GM08714 (cell line): ENCODE data around the gene ASB6.

ENCODE experiments used
- H3K4me3 ChIP-seq: fragments of 200-500 bp; sonication (Bioruptor generic); 2 replicates; pipeline ENCODE4 v1.5.1; 2014; ENCODE audit warnings: mild to moderate bottlenecking, low read length, inconsistent platforms
- ZNF274 ChIP-seq: IDR thresholded peaks from 2 replicates; pipeline ENCODE4 v1.6.1; 2012; ENCODE audit warnings: mild to moderate bottlenecking, low read depth, low read length

The ASB6 gene, protein sequence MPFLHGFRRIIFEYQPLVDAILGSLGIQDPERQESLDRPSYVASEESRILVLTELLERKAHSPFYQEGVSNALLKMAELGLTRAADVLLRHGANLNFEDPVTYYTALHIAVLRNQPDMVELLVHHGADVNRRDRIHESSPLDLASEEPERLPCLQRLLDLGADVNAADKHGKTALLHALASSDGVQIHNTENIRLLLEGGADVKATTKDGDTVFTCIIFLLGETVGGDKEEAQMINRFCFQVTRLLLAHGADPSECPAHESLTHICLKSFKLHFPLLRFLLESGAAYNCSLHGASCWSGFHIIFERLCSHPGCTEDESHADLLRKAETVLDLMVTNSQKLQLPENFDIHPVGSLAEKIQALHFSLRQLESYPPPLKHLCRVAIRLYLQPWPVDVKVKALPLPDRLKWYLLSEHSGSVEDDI

DNA sequence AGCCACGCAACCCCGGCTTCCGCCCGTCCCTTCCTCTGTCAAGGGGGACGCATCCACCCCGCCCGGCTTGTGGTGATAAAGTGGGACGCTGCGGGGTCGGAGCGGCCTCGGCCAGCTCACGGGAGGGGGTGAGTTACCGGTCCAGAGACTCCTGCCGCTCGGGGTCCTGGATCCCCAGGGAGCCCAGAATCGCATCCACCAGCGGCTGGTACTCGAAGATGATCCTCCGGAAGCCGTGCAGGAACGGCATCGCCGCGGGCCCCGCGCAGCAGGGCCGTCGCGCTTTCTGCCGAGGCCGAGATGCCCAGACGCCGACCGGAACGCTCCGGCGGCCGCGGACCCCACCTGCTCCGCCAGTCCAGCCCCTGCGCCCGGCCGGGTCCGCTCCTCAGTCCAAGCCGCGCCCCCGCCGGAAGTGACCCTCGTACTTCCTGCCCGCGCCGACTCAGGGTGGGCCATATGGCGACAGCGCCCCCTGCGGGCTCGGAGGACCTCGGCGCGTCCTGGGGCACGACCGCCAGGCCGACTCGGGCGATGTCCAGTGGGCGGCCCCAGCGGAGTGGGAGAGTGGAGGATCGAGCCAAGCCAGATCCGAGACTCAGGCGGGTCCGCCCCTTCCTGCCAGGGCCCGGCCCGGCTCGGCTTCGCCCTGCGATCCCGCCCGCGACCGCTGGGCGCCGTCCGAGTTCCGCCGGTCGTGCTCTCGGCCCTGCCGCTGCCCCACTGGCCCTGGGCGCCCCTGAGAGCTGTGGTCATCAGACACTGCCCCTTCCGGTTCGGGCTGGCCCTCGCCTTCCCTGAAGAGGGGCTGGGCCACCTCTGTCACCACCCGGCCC is at the start of gene ASB6:
Gene ASB6 (minus strand): TSS at position 402 of the 836 bp plus-strand sequence. CDS start 152 bp downstream, at position 250.
- no peak for TF ChIP-seq ZNF274

DNA sequence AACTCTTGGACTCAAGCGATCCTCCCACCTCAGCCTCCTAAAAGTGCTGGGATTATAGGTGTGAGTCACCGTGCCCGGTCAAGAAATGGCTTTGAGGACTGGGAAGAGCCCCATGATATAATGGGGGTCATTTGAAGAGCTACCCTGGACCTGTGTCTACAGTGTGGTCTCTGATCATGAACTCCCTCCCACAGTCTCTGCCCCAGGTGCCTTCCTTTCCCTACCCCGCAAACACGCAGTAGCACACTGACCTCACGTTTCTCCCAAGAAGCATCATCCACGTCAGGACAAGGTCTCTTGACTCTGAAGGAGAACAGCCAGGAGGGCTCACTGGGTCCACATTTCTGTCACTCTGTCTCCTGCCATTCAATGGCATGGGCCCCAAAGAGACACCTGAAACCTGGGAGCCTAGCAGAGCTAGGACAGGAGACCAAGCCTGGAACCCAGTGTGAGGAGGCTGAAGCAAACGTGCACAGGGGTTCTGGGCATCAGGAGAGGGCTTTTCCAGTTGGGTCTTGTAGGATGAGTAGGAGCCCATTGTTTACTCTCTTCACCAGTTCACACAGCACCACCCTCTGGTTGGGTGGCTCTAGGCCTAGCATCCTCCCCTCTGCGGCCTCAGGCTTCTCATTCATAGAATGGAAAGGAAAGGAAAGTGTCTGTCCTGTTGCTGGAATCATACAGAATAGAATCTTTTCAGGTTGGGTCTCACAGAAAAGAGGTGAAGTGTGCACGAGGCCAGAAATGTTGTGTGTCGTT is 46.5 kb upstream of the ASB6 start:
- H3K4me3 ChIP-seq = no peak overlapping the region

More for the DNA sequence above, at the start of gene ASB6:
- H3K4me3 ChIP-seq = peak within 1 kb of the TSS; percentile 92

DNA sequence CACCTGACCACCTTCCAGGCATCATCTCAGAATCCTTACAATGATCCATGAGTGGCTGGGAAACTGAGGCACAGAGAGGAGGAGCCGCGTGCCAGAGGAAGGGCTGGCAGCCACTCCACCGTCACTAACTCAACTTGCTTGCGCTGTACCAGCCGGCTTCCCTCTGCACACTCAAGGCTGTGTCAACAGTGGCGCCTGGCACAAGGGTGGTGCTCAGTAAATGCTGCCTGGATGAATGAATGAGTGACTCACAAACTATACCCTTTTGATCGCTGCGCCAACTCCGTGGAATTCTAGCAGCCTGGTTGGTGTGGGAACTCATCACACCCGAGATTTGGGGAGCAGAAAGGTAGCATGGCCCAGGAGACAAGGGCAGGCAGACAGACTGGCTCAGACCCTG is 45.4 kb upstream of the ASB6 start:
- H3K4me3 ChIP-seq = no peak overlapping the region
- TF ChIP-seq ZNF274 = no peak

More for the DNA sequence above, 46.5 kb upstream of the ASB6 start:
- TF ChIP-seq ZNF274 = no peak

DNA sequence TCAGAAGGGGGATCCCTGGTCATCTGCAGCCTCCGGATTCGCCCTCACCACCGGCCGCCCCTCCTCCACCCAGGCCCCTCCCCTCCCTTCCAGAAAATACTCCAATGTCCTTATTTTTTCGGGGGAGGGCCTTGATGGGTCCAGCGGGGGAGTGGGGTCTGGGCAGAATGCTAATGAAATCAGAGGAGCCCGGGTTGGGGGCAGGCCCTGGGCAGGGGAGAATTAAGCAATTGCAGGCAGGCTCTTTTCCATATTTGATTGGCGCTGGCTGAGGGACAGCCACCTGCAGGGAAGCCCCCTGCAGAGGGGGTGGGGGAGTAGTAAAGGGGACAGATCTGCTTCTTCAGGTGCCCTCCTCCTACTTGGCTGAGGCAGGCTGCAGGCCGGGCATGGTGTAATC is 44.8 kb upstream of the ASB6 start:
- no peak for TF ChIP-seq ZNF274
- H3K4me3 ChIP-seq = no peak overlapping the region

DNA sequence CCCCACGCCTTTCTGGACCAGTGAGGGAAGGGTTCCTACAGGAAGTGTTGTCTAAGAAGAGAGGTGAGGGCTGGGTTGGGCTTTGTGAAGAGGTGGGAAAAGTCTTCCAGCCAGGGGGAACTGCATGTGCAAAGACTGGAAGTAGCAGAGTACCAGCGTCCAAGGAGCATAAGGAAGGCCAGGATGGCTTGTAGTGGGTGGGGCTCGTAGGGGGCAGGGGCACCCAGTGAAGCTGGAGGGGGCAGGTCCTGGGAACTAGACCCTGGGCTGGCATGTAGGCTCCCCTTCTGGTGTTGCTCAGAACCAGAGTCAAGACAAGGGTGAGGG is 43.9 kb upstream of the ASB6 start:
- H3K4me3 ChIP-seq = no peak overlapping the region
- TF ChIP-seq ZNF274 = no peak

DNA sequence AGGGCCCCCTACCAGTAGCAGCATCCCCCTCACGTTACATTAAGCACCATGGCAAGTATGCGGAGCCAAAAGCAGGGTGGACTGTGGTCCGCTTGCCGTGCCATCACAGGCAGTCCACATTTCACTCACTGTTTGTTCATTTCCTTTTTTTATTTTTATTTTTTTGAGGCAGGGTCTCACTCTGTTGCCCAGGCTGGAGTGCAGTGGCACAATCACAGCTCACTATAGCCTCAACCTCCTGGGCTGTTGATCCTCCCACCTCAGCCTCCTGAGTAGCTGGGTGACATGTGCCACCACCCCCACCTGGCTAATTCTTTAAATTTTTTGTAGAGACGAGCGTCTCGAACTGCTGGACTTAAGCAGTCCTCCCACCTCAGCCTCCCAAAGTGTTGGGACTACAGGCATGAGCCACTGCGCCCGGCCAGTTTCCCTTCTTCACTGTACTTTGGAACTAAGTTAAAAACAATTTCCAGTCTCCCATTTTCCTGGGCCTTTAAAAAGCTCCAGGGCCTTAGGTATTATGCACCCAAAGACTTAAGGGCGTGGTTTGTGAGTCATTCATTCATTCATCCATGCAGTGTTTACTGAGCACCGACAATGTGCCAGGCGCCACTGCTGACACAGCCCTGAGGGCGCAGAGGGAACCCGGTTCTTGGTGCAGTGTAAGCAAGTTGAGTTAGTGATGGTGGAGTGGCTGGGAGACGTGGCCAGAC is 43.4 kb upstream of the ASB6 start:
- no peak overlapping the region for H3K4me3 ChIP-seq
- no peak for TF ChIP-seq ZNF274

DNA sequence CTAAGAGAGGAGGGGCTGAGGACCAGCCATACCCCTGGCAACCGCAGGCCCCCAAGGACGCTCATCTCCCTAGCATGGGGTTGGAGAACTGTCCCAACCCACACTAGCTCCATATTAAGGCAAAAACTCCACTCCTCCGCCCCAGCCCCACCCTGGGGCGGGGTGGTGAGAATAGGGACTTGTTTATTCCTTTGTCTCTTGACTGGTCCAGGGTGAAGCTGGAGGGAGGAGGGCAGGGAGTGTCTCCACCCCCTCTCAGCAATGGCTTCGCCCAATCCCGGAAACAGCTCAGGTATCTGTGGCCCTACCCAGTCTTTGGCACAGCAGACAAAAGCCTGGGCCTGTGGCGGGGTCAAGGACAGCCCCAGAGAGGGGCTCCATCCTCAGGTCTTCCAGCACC is 40.4 kb upstream of the ASB6 start:
- no peak overlapping the region for H3K4me3 ChIP-seq
- TF ChIP-seq ZNF274 = no peak

DNA sequence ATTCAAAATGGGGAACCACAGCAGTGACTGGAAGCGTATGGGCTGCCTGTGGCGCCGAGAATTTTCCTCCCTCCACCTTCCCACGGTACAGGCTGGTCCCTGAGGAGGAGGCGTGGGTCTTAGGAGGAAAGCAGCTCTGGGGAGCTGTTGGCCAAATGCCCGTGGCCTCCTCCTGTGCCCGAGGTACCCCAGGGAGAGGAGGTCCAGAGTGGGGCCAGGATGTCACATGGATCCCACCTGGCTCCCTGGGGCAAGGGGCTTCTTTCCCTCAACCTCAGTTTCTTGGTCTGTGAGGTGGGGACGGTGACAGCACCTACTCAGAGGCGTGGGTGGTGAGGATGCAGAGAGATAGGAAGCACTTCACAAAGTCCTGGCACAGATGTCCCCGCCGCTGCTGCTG is 40.0 kb upstream of the ASB6 start:
- H3K4me3 ChIP-seq = no peak overlapping the region
- no peak for TF ChIP-seq ZNF274

DNA sequence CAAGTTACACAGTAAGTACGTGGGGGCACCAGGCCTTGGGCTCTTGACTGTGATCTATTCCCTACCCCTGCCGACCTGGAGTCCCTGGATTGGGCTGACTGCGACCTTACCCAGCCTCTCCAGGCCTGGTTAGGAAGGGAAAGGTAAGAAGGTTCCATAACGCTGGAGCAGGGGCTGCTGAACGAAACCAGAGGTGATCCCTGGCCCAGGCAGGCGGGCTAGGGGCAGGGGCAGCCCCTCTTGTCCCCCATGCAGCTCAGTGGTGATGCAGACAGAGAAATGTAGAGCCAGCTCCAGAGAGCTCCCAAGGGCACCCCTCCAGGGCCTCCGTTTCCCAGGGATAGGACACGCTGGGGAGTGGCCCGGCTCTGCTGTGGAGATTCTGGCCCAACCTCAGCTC is 37.6 kb upstream of the ASB6 start:
- TF ChIP-seq ZNF274 = no peak

DNA sequence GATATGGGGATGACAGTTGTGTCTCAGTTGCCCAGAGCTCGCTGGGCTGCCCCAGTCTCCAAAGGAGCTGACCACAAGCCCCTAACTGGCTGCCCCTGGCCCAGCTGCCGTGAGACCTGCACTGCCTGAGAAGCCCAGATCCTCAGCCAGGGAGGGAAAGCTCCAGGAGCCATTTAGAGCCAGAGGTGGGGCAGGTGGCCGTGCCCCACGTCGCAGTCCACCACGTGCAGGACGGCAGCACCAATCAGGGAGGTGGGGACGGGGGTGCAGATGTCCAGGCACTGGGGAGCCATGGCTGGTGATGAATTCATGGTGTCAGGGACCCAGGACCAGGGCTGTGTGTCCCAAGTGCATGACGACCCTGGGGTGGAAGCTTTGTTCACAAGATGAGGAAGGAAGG is 36.9 kb upstream of the ASB6 start:
- no peak overlapping the region for H3K4me3 ChIP-seq
- TF ChIP-seq ZNF274 = no peak

More for the DNA sequence above, 37.6 kb upstream of the ASB6 start:
- no peak overlapping the region for H3K4me3 ChIP-seq

DNA sequence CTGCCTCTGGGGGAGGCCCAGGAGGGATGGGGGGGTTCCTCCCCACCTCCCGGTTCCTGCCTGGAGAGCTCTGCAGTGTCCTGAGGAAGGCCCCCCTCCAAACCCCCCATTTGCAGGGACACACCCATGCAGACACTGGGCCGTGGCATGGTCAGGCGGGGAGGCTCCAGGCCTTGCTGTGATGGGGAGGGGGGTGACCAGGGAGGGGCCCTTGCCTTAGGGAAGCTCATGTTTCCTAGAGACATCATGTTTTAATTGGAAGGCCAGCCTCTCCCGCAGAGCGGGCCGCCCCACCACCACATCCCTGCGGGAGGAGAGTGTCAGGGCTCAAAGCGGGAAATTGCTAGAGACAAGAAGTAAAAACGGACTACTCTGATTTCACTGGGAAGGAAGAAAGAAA is 35.5 kb upstream of the ASB6 start:
- H3K4me3 ChIP-seq = no peak overlapping the region
- TF ChIP-seq ZNF274 = no peak

DNA sequence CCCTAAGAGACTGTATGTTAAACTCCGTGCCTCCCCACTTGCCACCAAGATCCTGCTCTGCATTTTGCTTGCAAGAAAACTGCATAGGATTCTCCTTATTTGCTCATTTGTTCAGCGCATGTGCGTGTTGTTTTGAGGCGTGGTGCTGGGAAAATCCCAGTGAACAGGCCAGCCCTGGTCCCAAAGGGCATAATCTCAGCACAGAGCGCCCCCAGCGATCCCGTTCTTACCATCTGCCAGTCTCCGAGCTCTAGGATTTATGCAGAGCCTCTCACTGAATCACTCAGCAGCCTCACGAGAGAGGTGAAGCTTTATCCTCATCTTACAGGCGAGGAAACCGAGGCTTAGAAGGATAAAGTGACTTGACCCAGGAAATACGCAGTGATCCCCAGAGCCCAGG is 35.0 kb upstream of the ASB6 start:
- no peak overlapping the region for H3K4me3 ChIP-seq
- TF ChIP-seq ZNF274 = no peak

DNA sequence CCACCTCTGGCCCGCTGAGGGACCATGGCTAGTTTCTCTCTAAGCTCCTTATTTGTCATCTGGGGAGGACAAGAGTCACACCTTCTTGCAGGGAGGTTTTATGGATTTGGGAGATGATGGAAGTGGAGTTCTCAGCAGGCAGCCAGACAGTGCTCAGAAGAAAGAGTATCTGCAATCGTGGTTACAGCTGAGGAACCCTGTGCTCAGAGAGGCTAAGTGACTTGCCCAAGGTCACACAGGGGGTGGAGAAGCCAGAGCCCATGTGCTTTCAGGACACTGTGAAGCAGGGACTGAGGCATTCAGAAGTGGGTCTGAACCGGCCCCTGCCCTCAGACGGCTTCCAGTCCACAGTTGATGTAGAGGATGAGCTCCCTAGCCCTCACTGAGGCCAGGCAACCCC is 34.3 kb upstream of the ASB6 start:
- no peak for TF ChIP-seq ZNF274
- no peak overlapping the region for H3K4me3 ChIP-seq

DNA sequence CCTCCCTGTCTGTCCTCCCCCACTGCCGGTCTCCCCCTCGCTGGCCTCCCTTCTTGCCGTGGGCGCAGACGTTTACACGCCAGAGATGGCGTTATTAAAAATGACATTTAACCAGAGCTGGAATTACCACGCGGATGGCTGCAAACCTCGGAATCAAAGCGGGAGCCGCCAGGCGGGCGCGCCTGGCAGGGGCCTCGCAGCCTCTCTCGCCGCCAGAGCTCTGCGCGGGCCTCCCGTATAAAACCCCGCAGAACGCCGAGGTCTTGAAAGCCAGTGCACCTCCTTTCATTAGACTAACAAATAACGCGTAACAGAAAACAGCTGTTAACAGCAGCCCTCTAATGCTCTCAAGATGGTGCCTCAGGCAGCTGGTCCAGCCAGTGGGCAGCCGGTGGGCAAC is 33.7 kb upstream of the ASB6 start:
- no peak overlapping the region for H3K4me3 ChIP-seq
- no peak for TF ChIP-seq ZNF274

DNA sequence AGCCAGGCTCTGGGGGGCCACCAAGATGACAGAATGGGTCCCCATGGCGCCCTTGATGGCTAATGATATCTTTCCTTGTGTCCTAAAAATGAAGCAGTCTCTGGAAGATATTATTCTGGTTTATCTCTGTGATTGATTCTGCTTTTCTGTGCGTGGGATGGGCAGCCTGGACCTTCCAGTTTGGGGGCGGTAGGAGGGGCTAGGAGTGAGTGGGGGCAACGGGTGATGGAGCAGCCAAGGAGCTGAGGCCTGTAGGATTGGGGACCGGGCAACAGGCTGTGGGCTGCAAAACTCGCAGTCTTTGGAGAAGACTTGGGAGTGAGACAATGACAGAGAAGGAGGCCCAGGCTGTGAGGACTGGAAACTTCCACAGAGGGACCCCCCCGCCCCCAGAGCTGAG is 32.3 kb upstream of the ASB6 start:
- no peak for TF ChIP-seq ZNF274
- no peak overlapping the region for H3K4me3 ChIP-seq
